GM19238 (cell line): Measurements from ENCODE around the gene TLK1.
"Not testable (repeated sequence)": the region's sequence is repeated elsewhere in the genome, so short reads cannot be mapped to it uniquely, and the experiment has no call there.

Experiments
- DNase-seq: peaks from one replicate; pipeline ENCODE4 v3.0.0; 2011; ENCODE audit warnings: low spot score; ENCODE audit not compliant: insufficient read length

The TLK1 gene

GRCh38 chr2:171169839-171170238 lies 9.1 kb upstream of the TLK1 start:
- no peak for DNase-seq

- no peak for DNase-seq
Measured at GRCh38 chr2:171169333-171169732, 8.6 kb upstream of the TLK1 start.

GRCh38 chr2:171167352-171167997 lies 6.8 kb upstream of the TLK1 start:
- no peak for DNase-seq

GRCh38 chr2:171166328-171166983 lies 5.8 kb upstream of the TLK1 start:
- no peak for DNase-seq

GRCh38 chr2:171165967-171166327 lies 5.3 kb upstream of the TLK1 start:
- no peak for DNase-seq

GRCh38 chr2:171163261-171163660 lies 2.6 kb upstream of the TLK1 start:
- no peak for DNase-seq

GRCh38 chr2:171162522-171163197 lies 2.0 kb upstream of the TLK1 start:
- not testable (repeated sequence) for DNase-seq

GRCh38 chr2:171160956-171161740 lies 455 bp upstream of the TLK1 start:
- peak; percentile 80 for DNase-seq

GRCh38 chr2:171159372-171160118 lies 1.1 kb downstream of the TLK1 start:
- DNase-seq: peak; percentile 23

- DNase-seq: no peak
Measured at GRCh38 chr2:171158790-171159371, 1.8 kb downstream of the TLK1 start.

- DNase-seq: no peak
Measured at GRCh38 chr2:171158036-171158789, 2.5 kb downstream of the TLK1 start.

GRCh38 chr2:171157109-171157500 lies 3.6 kb downstream of the TLK1 start:
- DNase-seq: no peak

- DNase-seq: no peak
Measured at GRCh38 chr2:171154348-171154747, 6.3 kb downstream of the TLK1 start.

GRCh38 chr2:171150694-171151285 lies 9.9 kb downstream of the TLK1 start:
- DNase-seq: no peak

- DNase-seq: no peak
Measured at GRCh38 chr2:171149986-171150693, 10.6 kb downstream of the TLK1 start.

GRCh38 chr2:171149171-171149938 lies 11.3 kb downstream of the TLK1 start:
- DNase-seq: no peak

- DNase-seq: no peak
Measured at GRCh38 chr2:171147081-171147480, 13.6 kb downstream of the TLK1 start.

GRCh38 chr2:171146633-171147032 lies 14.1 kb downstream of the TLK1 start:
- DNase-seq: no peak
